ENCODE results near the gene MOCS1.

MOCS1 gene

DNA sequence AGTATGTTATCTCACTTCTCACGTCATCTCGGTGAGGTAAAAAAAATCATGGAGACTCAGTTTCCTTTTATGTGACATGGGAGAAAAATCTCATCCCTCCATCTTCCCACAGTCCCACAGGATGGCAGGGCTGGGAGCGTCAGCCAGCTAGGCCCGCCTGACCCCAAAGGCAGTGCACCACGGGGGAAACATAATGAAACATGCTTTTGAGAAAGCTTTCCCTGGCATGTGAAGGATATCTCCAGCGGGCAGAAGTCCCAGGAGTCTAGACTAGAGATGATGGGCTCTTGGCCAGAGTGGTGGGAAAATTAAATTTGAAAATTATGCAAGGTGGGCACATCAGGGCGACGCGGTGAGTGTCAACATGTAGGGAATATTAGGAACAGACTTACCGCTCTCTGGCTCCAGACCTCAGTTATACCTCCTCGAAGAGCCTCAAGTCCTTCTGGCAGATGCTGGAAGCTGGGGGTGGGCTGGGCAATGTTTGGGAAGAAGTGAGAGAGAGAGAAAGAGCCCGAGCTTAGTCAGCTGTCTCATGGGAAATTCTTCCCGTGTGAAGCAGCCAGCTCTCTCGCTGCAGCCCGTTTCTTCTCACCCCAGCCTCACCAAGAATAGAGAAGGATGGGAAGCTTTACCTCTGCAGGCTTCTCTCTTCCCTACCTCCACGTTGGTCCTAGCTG lies 52.3 kb downstream of the MOCS1 start:
- no peak for DNase-seq (ENCODE audit: low read depth in 1 of 2, low spot score in 1 of 2)

DNA sequence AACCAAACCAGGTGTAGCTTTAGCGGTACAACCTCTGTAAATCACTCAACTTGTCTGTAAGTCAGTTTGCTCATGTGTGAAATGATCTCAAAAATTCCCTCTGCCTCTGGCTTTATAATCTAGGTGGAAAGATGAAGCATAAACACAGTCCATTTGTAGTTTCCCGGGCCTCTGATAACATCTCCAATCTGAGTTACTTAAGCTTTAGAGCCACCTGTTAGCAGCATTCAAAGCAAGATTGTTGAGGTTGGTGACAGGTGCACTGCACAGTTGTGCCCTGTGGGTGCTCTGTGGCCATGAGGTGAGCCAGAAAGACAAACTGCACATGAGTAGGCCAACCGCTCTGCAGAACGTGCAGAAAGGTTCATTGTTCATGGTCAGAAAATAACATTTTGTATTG lies 53.7 kb downstream of the MOCS1 start:
- no peak for DNase-seq (ENCODE audit: low read depth in 1 of 2, low spot score in 1 of 2)

GRCh38 chr6:39879535-39879934 lies 54.7 kb downstream of the MOCS1 start:
- DNase-seq (ENCODE audit: low read depth in 1 of 2, low spot score in 1 of 2), result no peak

GRCh38 chr6:39876826-39877225 lies 57.4 kb downstream of the MOCS1 start:
- DNase-seq (ENCODE audit: low read depth in 1 of 2, low spot score in 1 of 2), result no peak

GRCh38 chr6:39876111-39876510 lies 58.2 kb downstream of the MOCS1 start:
- DNase-seq (ENCODE audit: low read depth in 1 of 2, low spot score in 1 of 2), result no peak

DNA sequence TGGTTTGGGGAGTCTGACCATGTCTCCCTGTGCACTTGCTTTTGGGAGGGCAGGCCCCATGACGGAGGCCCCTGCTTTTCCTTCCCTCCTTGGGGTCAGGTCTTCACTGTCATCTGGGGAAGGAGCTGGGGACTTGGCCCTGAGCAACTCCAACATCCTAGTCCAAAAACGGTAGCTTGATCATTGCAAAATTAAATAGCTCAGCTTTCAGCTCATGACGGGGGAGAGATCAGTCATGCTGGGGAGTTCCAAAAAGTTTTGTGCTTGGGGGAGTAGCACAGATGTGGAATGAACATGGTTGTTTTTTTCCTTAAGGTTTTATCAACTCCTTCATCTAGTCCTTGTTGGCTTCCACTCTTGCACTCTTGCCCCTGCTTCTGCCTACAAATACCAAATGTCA lies 60.8 kb downstream of the MOCS1 start:
- DNase-seq (ENCODE audit: low read depth in 1 of 2, low spot score in 1 of 2), result no peak

GRCh38 chr6:39870950-39871349 lies 63.3 kb downstream of the MOCS1 start:
- no peak for DNase-seq (ENCODE audit: low read depth in 1 of 2, low spot score in 1 of 2)

- no peak for DNase-seq (ENCODE audit: low read depth in 1 of 2, low spot score in 1 of 2)
These were observed 66.7 kb downstream of the MOCS1 start for GRCh38 chr6:39867592-39867991.

- peak in 1 of 2 donors; percentile 20 for DNase-seq (ENCODE audit: low read depth in 1 of 2, low spot score in 1 of 2)
These were observed 69.0 kb downstream of the MOCS1 start for GRCh38 chr6:39865011-39865888.

DNA sequence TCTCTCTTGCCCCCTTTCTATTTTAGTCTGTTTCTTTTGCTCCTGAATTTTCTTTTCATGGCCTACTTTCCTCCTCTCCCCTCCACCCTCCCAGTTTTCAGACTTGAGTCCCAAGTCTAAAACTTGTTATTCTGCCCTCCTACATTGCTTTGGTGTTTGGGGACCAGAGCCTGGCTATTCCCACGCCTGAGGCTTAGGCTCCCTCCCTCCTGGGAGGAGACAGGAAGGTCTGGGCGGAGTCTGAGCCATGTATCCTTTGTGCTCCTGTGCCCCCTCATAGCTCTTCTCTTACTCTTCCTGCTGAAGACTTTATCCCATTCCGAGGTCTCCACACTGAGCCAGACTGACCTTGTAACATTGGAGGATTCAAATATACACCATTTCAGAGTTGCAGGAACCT lies 72.6 kb downstream of the MOCS1 start:
- DNase-seq (ENCODE audit: low read depth in 1 of 2, low spot score in 1 of 2), result no peak

GRCh38 chr6:39859025-39859424 lies 75.2 kb downstream of the MOCS1 start:
- DNase-seq (ENCODE audit: low read depth in 1 of 2, low spot score in 1 of 2), result no peak

- no peak for DNase-seq (ENCODE audit: low read depth in 1 of 2, low spot score in 1 of 2)
These were observed 78.8 kb downstream of the MOCS1 start for GRCh38 chr6:39855356-39855995.

All from stimulated activated CD4-positive, alpha-beta T cell treated with anti-CD3 and anti-CD28 coated beads, Interleukin-15, amount 100 ng/mL, for 1 hour (primary cell).